ENCODE measurements around the gene WIPF1. TPM values are rescaled to one million over a fixed set of nuclear protein-coding genes. Genes with fewer than 3 reads are reported as not detected.

Gene WIPF1
- total RNA-seq, 1 donor from 2014 or later = 60.1 TPM

- Mint-ChIP-seq H3K9me3 (ENCODE audit: unreplicated experiment) (peaks cover 14% of the 10 kb centered on the region), H3K27me3 (ENCODE audit: unreplicated experiment) (peaks cover 9% of the 10 kb centered on the region), H3K4me1 (ENCODE audit: unreplicated experiment) (peaks cover 9% of the 10 kb centered on the region), H3K4me3 (ENCODE audit: unreplicated experiment) (no peak overlapping the region), H3K27ac (ENCODE audit: unreplicated experiment) (no peak overlapping the region), H3K36me3 (ENCODE audit: unreplicated experiment) (peaks cover 2% of the 10 kb centered on the region)
- no peak for DNase-seq (ENCODE audit: extremely low spot score, unreplicated experiment)
- TF ChIP-seq, protein P1, sequence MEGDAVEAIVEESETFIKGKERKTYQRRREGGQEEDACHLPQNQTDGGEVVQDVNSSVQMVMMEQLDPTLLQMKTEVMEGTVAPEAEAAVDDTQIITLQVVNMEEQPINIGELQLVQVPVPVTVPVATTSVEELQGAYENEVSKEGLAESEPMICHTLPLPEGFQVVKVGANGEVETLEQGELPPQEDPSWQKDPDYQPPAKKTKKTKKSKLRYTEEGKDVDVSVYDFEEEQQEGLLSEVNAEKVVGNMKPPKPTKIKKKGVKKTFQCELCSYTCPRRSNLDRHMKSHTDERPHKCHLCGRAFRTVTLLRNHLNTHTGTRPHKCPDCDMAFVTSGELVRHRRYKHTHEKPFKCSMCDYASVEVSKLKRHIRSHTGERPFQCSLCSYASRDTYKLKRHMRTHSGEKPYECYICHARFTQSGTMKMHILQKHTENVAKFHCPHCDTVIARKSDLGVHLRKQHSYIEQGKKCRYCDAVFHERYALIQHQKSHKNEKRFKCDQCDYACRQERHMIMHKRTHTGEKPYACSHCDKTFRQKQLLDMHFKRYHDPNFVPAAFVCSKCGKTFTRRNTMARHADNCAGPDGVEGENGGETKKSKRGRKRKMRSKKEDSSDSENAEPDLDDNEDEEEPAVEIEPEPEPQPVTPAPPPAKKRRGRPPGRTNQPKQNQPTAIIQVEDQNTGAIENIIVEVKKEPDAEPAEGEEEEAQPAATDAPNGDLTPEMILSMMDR (IDR thresholded peaks at IDR 0.05) = no peak
These were observed 67.7 kb downstream of the WIPF1 start for GRCh38 chr2:174529916-174530315.

- Mint-ChIP-seq H3K9me3 (ENCODE audit: unreplicated experiment) (peaks cover 14% of the 10 kb centered on the region), H3K4me1 (ENCODE audit: unreplicated experiment) (peaks cover 9% of the 10 kb centered on the region), H3K27ac (ENCODE audit: unreplicated experiment) (no peak overlapping the region), H3K36me3 (ENCODE audit: unreplicated experiment) (peaks cover 2% of the 10 kb centered on the region), H3K4me3 (ENCODE audit: unreplicated experiment) (no peak overlapping the region), H3K27me3 (ENCODE audit: unreplicated experiment) (peaks cover 21% of the 10 kb centered on the region)
- no peak for DNase-seq (ENCODE audit: extremely low spot score, unreplicated experiment)
- TF ChIP-seq, protein P1 (IDR thresholded peaks at IDR 0.05) = no peak
These were observed 69.6 kb downstream of the WIPF1 start for GRCh38 chr2:174527959-174528358.

DNA sequence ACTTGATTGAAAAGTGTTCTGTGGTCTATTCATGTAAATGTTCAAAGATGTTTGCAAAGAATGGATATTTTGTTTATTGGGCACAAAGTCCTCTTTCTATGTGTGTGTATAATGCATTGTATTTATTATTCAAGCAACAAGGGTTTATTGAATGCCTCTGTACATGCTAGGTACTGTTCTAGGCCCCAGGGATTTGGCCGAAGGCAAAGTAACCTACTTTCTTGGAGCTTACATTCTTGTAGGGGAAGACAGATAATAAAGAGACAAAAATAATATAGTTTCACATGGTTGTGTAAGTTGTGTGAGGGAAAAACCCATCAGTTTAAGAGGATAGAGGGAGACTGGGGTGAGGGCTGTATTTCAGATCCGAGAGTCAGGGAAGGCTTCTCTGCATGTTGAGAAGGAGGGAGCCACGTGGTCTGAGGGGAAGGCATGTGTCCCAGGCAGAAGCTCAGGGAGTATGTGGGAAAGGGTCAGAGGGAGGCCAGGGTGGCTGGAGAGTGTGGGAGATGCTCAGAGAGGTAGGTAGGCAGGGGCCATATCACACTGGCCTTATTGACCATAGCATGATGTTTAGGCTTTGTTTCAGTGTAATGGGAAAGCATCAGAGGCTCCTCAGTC, 70.4 kb downstream of the WIPF1 start:
- TF ChIP-seq, protein P1 (IDR thresholded peaks at IDR 0.05) = no peak
- H3K4me3 Mint-ChIP-seq (ENCODE audit: unreplicated experiment) = no peak overlapping the region
- H3K27me3 Mint-ChIP-seq (ENCODE audit: unreplicated experiment) = peaks cover 26% of the 10 kb centered on the region
- peaks cover 2% of the 10 kb centered on the region for H3K36me3 Mint-ChIP-seq (ENCODE audit: unreplicated experiment)
- H3K27ac Mint-ChIP-seq (ENCODE audit: unreplicated experiment) = no peak overlapping the region
- H3K4me1 Mint-ChIP-seq (ENCODE audit: unreplicated experiment) = peaks cover 7% of the 10 kb centered on the region
- H3K9me3 Mint-ChIP-seq (ENCODE audit: unreplicated experiment) = peaks cover 14% of the 10 kb centered on the region
- DNase-seq (ENCODE audit: extremely low spot score, unreplicated experiment) = no peak

DNA sequence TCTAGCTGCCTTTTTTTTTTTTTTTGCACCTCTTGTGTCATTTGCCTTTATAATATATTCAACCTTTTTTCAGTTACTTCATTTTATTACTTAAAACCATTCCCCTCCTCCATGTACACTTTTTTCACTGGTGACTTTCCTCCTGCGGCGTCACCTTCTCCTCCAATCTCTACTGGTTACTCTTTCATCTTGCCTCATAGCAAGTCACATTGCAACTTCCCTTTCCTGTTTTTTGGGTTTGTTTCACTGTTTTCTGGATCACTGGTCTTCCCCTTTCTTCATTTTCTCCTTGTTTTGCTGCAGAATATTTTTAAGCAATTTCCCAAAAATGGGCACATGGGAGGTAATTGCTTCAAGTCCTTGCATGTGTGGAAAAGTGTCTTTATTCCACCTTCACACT, 73.1 kb downstream of the WIPF1 start:
- Mint-ChIP-seq H3K4me1 (ENCODE audit: unreplicated experiment) (no peaks in the 10 kb centered on the region), H3K4me3 (ENCODE audit: unreplicated experiment) (no peak overlapping the region), H3K27ac (ENCODE audit: unreplicated experiment) (no peak overlapping the region), H3K36me3 (ENCODE audit: unreplicated experiment) (peaks cover 2% of the 10 kb centered on the region), H3K27me3 (ENCODE audit: unreplicated experiment) (peaks cover 48% of the 10 kb centered on the region), H3K9me3 (ENCODE audit: unreplicated experiment) (peaks cover 14% of the 10 kb centered on the region)
- TF ChIP-seq, protein P1 (IDR thresholded peaks at IDR 0.05) = no peak
- DNase-seq (ENCODE audit: extremely low spot score, unreplicated experiment) = no peak

- Mint-ChIP-seq H3K36me3 (ENCODE audit: unreplicated experiment) (peaks cover 2% of the 10 kb centered on the region), H3K4me1 (ENCODE audit: unreplicated experiment) (no peaks in the 10 kb centered on the region), H3K27ac (ENCODE audit: unreplicated experiment) (no peak overlapping the region), H3K9me3 (ENCODE audit: unreplicated experiment) (peaks cover 6% of the 10 kb centered on the region), H3K4me3 (ENCODE audit: unreplicated experiment) (no peak overlapping the region), H3K27me3 (ENCODE audit: unreplicated experiment) (peaks cover 54% of the 10 kb centered on the region)
- DNase-seq (ENCODE audit: extremely low spot score, unreplicated experiment) = no peak
- TF ChIP-seq, protein P1 (IDR thresholded peaks at IDR 0.05) = peak; percentile 49
These were observed 75.1 kb downstream of the WIPF1 start for GRCh38 chr2:174522553-174522952.

Measured in osteocyte (in vitro differentiated cells).